ENCODE data around the gene EDAR.

The EDAR gene

DNA sequence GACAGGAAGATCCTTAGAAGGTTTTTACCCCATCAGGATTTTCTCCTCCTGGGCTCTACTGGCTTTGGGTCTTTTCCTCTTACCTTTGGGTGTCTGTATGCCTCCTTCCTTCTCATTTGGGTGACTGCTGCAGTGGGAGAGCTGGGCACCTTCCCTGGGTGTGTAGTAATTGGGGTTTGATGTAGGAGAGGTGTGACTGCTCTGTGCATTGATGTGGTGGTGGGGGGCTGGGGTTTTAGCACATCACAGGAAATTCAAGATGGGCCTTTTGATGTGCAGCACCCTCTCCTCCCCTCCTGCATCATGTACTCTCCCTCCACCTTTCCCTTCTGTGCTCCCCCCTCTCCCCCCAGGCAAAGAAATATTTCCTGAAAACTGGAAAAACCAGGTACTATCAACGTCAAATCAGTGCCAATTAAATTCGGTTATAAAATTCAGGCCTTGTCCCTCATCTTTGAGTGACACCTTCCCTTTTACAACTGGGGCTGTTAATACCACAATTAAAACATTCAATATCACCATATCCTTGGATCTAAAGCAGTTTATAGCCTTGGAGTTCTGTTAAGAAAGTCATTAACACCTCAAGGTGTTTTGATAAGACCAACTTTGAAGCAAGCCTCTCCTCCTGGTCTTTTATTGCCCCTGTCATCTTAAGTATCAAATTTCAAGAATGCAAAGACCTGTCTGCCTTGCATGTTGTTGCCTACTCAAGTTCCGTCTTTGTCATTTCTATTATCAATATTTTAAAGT, 23.3 kb downstream of the EDAR start:
- no peak for DNase-seq

DNA sequence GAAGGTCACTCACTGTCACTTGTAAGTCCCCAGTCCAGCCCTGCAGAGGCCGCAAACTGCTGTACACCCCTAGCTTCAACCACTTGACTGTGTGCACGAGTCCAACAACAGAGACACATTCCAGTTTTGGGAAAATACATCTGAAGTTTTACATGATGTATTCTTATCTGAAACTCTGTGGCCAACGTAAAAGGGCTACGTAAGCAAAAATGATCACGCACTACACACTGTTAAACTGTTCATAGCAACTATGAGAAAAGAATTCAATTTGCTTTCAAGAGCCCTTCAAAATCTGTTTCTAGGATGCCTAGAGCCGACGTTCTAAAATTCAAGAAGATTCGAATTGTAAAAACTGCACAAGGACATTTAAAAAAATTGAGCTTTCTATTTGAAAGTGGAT, 26.0 kb downstream of the EDAR start:
- no peak for DNase-seq

DNA sequence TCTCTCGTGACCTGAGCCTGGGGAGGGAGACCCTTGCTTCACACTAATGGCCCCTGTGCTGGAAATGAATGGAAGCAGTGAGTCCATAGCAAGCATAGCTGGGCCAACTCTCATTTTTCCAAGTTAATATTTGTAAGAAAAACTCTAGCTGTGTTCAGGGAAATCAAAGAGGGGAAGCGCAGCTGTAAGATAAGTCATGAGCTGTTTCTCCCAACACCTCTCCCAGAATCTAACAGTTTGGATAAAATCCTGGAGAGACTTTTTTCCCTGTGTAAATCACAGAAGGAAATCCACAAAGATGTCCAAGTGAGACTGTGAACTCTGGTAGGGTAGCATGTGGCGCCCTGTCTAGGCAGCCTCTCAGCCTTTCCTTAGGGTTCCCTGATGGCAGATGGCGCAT, 27.2 kb downstream of the EDAR start:
- no peak for DNase-seq

DNA sequence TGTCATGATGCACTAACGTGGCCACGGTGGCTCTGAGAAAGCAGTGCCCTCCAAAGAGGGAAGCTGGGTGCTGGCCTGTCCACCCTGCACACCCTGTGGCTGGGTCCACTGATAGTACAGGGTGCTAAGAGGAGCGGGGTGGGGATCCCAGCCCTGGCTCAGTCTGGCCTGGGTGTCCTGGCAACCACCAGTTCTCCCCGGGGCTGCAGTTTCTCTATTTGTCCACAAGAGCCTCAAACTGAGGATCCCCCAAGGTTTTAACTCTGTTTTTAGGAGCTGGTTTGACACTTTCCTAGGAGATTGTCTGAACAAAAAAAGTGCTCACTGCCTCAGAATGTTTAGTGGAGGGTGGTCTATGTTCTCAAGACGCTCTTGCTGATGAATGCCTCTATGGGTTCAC, 29.0 kb downstream of the EDAR start:
- DNase-seq: no peak

DNA sequence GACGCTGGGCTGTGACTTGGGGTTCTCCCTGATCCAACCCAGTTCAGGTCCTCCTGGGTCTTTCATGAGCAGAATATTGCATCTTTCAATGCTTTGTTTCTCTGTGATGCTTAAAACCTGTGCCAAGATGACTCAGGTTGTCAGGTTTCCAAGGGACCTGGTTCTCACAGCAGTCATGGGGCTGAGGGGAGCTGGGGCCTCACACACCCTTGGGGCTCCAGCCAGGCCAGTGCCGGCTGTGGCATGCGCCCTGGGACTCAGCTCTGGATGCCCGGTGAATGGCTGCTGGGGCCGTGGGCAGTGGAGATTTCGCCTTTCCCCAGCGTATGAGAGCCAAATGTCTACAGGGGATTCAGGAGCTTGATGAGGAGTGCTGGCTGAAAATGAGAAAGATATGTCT, 29.6 kb downstream of the EDAR start:
- no peak for DNase-seq

DNA sequence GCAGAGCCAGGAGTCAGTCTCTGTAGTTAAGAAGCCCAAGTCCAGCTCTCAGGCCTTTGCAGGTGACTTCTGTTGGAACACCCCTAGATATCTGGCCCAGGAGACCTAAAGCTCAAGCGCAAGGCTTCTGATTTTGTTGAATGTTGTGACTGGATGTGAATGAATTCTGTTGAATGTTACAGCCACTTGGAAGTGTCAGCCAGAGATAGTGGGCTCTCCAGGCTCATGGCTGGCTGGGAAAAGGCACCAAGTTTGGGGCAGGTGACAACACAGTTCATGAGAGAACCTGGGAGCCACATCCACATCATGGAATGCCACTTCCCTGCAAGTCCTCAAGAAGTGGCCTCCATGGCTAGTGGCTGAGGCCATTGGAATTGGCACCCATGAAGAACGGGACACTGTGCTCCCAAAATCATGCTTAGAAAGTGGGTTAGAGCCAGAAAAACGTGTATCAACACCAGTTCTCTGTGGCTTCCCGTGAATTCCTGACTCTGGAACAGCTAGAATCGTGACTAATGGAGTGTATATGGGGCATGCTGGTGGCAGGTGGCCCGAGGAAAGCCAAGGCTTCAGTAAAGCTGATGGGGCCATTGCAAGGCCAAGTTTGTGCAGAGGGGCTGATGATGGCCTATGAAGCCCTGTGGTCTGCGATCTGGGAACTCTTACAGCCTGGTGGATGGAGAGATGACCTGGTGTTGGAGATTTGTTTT, 30.2 kb downstream of the EDAR start:
- DNase-seq: no peak

DNA sequence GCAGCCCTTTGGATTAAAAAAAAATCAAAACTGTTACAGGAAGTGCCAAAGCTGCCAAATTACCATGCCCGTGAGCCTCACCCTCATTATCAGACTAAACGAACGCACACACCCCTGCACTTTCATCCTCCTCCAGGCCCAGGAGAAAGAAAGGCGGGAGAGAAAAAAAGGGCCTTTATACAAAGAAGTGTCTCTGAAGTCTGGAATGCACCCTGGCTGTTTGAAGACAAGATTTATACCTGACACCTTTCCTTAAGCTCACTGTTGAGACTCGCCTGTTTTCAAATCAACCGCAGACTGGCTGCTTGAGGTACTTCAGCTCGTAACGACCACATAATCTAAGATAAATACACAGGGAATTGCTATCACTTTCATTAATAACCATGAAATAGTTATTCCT, 31.0 kb downstream of the EDAR start:
- peak; percentile 14 for DNase-seq

DNA sequence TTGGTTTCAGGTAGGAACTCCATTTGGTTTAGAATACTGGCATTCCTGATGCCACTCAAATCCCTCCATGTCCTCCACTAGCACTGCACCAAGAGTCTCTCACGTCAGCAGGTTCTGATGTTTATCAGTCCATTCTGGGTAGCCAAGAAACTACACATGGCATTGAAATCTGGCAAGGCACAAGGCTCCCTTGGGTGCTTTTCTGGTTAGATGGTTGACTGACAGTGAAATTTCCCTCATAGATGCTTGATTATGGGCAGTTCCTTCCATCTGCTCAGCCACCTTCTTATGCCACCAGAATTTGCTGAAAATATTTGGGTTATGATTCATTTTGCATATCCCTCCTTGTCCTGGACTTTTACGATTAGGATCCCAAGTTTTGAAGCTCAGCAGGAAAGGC, 32.6 kb downstream of the EDAR start:
- no peak for DNase-seq

DNA sequence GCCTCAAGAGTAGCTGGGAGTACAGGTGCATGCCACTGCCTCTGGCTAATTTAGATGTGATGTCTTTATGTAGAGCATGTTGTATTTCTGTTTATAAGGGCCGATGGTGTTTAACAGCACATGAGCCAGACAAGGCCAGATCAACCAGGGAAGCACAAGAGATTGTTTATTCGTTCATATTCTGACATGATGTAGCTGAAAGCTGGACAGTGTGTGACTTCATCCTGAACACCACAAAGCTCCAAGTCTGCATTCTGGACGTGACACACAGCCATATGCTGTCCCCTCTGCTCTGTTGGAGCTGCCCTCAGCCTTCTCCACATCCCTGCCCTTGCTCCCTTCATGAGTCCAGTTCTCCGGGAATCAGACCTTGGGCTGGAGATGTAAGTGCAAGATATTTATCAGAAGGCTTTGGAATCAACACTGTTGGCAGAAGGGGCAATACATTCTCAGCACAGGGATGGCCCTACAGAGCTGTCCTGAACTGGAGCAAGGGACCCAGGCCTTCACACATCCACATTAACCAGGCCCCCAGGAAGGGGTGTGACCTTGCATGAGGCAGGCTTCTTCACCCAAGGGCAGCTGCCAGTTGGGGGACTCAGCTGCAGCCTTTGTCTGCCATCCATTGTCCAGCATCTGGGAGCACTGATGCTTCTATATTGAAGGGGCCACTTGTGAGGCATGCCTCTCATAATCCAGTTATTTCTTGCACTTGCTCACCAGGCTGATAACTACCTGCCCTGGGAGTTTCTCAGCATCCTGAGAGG, 38.5 kb downstream of the EDAR start:
- DNase-seq: no peak

DNA sequence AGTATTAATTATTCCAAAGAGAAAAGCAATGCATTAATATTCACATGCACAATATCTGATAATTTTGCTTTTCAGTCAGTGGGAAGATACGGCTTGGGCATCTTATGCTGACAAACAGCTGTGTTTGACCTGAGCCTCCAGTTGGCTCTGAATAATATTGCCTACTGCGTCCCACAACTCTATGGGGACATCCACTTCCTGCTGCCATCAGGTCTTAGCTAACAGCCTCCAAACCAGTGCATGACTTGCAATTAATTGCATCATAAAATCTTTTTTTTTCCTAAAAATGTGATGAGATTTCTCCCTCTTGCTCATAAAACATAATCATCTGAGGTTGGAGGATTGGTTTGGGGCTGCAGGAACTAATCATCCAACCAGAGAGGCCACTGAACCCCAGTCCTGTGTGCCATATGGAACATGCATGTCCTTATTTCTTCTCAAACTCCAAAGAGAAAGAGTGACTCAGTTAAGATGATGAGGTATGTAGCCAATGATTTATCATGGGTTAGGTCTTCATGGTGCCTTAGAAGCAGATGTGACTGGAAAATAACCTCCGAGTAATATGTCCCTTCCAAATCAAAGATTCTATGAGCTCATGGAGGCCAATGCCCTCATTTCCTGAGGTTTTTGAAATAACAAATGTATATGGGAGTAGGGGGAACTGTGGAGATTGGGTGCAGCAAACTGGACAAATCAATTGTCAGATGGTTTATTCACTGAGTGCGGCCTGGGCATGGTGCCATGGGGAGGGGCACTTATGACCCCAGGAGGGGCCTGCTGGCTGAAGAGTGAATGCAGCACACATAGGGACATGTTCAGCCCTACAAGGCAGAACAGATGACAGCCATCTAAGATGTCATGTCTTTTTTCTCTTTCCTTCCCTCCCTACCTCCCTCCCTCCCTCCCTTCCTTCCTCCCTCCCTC, 39.4 kb downstream of the EDAR start:
- no peak for DNase-seq

DNA sequence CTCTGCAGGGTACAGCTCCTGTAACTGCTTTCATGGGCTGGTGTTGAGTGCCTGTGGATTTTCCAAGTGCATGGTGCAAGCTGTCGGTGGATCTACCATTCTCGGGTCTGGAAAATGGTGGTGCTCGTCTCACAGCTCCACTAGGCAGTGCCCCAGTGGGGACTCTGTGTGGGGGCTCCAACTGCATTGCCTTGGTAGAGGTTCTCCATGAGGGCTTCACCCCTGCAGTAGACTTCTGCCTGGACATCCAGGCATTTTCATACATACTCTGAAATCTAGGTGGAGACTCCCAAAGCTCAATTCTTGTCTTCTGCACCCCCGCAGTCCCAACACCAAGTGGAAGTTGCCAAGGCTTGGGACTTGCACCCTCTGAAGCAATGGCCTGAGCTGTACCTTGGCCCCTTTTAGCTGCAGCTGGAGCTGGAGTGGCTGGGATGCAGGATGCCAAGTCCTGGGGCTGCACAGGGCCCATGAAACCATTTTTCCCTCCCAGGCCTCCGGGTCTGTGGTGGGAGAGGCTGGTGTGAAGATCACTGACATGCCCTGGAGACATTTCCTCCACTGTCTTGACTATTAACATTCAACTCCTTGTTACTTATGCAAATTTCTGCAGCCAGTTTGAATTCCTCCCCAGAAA, 41.6 kb downstream of the EDAR start:
- no peak for DNase-seq

DNA sequence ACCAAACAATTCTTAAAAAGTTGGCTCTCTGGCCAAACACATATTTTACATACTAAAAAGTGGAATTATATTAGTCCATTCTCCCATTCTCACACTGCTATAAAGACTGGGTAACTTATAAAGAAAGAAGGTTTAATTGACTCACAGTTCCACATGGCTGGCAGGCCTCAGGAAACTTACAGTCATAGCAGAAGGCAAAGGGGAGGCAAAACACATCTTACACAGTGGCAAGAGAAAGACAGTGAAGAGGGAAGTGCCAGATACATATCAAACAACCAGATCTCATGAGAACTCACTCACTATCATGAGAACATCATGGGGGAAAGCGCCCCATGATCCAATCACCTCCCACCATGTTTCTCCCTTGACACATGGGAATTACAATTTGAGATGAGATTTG, 42.6 kb downstream of the EDAR start:
- DNase-seq: no peak

DNA sequence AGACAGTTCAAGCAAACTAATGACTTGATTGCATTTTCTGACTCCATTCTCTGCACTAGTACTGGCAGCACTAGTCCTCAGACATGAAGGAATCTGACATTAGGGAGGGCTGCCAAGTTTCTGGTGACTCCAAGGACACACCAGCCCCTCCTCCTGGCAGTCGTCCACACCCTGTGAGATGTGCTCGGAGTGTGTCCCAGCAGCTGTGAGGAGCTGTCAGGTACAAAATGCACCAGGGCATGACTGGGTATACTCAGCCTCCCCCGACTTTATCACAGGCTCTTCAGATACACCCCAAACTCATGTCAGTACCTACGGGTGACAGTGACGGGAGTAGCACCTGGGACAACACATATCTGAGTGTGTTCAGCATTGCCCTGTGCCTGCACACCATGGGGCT, 43.1 kb downstream of the EDAR start:
- no peak for DNase-seq

DNA sequence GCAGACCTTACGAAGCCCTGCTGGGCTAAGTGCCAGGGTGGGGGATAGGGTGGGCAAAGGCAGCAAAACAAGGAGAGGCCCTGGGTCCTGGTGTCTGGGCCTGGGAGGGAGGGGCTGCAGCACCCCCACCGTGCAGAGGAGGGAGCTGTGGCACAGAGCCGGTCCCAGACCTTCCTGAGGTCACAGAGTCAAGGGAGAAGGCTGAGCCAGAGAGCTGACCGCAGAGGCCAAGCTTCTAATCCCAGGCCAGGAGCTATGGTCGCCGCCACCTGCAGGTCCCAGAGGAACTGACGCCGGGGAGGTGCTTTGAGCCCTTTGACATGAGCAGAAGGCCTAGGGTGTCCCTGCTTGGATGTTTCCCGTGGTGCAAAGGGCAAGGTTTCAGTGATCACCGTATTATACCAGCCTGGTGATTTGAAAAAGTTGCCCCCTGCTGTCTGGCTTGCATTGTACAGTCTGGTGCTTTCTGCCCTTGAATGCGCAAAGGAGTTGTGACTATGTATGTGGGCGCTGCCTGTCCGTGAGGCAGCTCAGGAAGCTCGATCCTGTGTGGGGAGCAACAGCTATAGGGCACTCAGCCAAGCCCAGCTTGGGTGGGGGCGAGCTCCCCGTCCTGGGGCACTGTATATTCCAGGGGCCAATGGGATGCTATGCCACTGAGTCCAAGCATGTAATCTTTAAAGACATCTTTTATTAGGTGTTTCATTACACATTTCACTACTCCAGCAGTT, 44.3 kb downstream of the EDAR start:
- DNase-seq: no peak

DNA sequence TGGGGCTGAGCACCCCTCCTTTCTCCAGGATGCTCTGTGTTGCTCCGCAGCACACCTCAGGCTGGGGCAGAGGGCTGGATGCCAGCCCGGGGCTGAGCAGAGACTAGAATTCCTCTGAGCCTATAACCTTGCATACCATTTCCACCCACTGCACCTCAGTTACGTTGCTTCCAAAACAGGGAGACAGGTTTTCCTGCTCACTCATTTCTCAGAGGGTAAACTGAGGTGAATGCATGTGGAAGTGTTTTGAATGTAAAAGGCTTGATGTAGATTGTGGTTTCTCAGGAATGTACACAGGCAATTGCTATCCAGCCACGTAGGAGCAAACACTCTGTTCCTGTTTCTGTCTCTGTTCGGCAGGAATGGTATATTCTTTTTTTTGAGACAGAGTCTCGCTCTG, 45.3 kb downstream of the EDAR start:
- no peak for DNase-seq

DNA sequence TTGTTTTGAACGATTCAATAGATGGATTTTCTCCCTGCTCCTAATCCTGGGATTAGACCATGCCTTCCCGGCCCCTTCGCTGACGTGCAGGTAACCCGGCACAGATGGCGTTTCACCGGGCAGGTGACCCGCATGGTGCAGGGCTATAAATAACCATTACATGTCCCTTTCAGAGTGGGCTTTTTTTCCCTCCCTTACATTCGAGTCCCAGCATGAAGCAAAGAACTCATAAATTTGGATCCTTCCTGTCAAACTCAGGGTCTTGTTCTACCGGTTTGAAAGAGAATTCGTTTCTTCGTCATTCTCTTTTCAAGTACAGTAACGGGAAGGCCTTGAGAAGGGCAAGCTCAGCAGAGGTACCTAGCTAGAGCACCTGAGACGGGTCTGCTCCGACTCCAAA, 46.1 kb downstream of the EDAR start:
- DNase-seq: peak; percentile 41

DNA sequence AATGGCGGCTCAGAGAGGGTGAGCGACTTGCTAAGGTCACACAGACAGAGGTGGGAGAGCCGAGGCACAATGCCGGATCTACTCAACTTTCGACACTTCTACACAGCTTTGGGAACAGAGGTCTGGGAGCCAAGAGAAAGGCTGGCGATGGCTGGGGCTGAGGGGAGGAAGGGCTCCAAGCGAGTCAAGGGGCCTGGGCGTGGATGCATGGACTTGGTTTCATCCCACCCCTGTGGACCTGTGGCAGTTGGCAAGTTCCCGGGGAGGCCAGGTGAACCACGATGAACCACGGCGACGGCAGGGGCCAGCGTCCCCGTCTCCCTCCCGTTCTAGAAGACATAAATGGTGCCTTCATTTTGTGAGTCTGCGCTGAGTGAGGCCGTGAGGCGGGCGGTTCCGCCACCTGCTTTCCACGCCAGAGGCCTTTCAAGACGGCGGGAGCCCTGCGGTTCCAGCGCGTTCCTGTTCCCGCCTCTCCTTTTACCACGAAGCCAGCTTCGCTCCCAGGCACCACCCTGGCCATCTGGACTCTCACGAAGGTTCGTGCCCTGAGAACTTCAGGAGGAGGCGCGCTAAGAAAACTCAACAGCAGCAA, 46.7 kb downstream of the EDAR start:
- DNase-seq: no peak

DNA sequence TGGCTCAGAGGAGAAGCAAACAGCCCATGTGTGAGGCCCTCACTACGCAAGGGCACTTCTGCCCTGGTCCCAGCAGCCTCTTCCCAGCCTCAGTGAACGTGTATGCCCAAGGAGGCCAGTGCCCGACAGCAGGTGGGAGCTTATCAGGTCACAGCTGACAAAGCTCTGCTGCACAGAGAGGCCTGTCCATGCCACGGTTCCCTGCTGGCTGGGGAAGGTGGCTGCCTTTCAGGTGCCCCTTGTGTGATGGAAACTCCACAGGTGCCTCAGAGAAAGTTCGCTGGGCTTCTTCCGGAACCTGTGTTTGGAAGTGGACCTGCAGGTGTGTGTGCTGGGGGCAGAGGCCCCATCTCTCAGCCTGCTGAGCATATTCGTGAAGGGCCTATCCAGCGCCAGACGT, 47.3 kb downstream of the EDAR start:
- DNase-seq: no peak

DNA sequence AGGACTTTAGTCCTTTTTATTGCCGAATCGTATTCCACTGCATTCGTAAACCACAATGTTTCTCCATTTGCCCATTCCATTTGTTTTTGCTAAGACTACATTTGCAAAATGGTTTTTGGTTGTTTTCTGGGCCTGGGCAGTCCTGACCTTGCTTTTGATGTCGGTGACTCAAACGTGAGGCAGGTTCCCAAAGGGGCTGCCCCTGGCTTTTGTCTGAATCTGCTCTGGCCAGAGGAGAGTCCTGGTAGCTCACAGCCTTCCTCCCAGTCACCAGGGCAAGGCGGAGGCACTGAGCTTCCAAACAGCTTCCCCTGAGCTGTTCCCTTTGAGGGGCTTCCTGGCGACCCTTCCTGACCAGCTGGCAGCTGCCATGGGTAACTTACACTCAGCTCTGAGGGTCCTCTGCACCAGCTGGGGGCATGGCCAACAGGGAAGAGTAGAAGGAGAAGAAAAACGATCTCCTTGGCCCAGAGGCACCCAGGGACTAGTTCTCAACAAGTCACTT, 47.8 kb downstream of the EDAR start:
- DNase-seq: no peak

DNA sequence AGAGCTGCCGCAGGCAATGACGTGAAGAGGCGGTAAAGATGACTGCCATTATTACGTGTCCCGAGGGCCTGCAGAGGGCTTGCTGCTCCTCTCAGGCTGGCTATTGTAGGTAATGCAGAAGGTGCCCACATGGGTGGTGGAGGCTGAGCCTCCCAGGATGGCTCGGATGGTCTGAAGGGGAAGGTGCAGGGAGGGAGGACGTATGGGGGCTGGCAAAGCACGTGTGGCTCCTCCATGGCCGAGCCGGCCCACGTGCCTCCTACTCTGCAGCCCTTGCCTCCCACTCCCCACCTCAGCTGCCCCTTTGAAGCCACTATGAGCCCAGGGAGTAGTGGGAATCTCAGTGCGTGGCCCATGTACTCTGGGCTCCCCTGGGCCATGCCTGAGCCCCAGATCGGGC, 48.9 kb downstream of the EDAR start:
- no peak for DNase-seq

DNA sequence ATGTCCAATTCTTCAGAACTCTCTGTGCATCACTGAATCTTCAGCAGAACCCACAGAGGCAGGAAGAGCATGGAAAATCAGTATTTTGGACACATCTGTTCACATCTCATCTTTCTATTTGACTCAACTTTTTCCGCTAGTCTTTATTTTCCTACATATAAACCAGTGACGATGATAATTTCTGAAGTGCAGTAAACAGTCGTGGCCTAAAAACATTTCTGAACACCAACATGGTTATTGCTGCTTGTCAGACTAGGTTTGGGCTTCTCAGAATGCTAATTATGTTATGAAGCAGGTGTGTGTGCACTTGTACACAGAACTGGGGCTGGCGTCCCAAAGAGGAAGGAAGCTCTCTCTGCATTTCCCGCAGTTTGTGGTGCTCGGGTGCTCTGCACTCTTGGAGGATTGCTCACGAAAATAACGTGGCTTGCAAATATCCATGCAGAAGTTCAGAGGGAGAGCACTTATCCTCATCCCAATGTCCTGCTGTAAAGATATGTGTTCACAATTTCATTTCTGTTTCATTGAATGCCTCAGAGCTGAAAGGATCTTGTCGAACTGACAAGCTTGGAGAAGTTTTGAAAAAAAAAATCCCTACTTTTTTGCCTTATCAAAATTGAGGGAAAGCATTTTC, 50.8 kb downstream of the EDAR start:
- no peak for DNase-seq

All from eye (tissue), 1 donor.